Measurements from ENCODE around the gene RBM39.
A peak's percentile ranks its signal among the peaks of the same experiment; 100 is the strongest.
"Not testable (repeated sequence)": the region's sequence is repeated elsewhere in the genome, so short reads cannot be mapped to it uniquely, and the experiment has no call there.

Gene RBM39

DNA sequence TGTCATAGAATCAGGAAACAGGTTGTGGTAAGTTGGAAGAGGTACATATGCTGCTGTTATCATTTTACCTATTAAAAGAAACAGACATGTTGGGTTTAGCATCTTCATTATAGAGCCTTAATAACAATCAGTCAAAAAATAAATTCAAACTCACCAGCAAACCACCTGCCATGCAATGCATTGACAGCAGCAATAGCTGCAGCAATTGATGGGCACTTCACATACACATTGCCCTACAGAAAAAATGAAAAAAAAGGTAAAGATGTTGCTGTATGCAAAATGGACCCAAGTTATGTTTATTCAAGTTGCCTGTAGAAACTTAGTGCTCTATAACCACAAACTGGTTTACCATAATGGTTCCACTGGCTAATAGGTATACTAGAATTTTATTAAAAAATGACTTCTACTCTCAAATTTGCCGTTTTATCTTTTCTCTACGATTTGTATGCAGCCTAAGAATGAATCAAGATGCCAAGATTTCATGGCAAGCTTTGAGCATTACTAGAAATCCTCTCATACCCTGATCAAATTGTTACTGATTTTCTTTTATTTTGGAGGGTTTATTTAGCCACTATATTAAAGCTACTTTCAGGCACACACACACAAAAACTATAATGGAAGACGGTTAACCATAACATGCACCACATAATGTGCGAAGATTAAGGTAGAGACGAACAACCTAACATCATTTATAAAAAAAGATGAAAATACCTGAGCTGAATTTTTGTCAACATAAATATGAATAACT is 37.4 kb downstream of the RBM39 start:
- FAIRE-seq, result no peak

DNA sequence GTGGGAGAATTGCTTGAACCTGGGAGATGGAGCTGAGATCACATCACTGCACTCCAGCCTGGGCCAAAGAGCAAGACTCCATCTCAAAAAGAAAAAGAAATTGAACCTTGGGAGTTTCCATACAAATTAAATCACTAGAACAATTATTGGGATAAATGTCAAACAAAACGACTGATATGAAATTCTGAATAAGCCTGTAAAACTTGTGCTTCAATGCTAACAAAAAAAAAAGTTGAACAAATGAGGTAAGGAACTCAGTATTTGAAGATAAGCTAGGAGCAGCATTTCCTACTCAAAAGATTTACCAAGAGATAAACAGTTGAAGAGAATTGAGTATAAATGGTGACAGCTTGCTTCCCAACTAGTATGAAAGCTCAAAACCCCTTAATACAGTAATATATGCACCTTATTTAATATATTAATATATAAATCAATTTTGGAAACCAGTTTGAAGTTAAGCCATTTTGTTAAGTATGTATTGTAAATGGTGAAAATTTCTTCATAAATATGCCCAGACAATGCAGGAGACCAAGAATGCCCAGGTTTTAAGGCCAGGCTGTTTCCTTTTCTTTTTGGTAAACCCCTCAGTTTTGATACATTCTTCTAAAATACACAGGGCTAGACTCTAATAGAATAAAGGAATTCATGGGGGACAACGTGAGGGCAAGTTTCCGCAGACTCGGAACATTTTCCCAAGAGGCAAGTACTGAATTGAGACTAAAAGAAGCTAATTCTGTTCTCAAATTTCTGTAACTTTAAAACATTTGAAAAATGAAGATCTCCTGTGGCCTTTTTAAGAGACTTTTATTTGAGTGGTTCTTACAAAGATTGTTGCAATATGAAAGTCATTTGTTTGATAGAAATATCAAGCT is 39.0 kb downstream of the RBM39 start:
- FAIRE-seq, result no peak

DNA sequence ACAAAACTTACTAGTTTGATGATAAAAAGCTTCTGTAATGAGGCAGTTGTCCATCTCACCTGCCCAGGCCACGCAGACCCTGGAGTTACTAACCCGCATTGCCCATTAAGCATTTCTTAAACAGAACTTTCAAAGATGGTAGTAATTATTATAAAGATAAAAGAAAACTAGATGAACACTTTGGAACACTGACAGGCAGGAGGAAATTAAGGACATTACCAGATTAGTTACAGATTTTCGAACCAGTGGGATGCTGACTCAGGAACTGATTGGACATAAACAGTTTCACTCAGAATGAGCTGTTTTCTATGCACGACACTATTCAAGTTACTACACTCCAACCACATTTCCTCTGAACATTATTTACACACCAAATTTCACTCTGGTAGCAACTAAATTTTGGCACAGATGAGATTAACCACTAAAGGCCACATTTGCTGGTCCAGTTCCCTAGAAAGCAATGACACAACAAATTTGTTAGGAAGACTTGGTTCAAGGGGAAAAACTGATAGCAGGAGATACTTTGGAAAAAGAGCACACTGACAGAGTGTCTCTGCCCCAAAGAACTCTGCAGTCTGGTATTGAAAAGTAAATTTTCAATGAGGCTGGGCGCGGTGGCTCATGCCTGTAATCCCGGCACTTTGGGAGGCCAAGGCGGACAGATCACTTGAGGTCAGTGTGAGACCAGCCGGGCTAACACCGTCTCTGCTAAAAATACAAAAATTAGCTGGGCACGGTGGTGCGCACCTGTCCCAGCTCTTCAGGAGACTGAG is 39.8 kb downstream of the RBM39 start:
- FAIRE-seq, result no peak

DNA sequence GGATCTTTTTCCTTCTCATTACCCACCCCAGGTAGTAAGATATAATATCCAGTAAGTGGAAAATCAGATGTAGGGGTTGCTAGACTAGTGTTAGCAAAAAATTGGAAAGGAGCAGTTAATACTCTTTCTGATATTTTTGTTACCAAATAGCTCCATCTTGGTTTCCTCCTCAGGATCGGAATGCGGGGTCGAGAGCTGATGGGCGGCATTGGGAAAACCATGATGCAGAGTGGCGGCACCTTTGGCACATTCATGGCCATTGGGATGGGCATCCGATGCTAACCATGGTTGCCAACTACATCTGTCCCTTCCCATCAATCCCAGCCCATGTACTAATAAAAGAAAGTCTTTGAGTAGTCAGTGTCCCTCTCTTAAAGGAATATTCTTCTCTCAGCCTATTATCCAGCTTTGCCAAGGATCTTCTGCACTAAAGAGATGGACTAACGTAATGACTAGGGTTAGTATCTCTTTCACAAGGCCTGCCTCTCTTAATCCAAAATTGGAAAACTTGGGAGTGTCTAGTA is 41.4 kb downstream of the RBM39 start:
- no peak for FAIRE-seq

DNA sequence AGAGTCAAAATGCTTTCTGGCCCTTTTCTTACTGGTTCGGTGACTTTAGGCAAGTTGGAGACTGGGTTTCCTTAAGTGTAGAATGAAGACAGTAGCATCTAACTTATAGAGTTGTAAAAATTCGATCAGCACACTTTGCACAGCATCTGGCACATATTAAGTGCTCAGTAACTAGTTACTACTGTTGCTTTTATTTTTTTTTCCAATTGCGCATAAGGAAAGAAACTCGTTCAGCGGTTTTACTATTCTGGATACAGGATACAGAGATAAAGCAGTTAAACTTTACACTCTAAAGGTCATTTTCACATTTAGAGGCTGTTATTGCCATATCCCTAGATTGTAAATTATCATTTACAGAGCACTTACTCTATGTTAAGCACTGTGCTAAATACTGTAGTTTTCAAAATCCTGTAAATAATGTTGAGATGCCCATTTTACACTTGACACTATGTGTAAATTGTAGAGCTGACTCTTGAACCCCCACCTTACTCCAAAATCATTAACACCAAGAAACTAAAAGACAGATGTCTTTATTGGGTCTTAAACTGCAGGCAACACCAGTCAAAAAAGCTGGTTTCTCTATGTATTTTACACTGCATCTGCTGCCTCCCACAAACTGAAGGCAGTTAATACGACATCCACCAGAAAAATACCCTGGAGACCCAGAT is 42.0 kb downstream of the RBM39 start:
- FAIRE-seq, result no peak

DNA sequence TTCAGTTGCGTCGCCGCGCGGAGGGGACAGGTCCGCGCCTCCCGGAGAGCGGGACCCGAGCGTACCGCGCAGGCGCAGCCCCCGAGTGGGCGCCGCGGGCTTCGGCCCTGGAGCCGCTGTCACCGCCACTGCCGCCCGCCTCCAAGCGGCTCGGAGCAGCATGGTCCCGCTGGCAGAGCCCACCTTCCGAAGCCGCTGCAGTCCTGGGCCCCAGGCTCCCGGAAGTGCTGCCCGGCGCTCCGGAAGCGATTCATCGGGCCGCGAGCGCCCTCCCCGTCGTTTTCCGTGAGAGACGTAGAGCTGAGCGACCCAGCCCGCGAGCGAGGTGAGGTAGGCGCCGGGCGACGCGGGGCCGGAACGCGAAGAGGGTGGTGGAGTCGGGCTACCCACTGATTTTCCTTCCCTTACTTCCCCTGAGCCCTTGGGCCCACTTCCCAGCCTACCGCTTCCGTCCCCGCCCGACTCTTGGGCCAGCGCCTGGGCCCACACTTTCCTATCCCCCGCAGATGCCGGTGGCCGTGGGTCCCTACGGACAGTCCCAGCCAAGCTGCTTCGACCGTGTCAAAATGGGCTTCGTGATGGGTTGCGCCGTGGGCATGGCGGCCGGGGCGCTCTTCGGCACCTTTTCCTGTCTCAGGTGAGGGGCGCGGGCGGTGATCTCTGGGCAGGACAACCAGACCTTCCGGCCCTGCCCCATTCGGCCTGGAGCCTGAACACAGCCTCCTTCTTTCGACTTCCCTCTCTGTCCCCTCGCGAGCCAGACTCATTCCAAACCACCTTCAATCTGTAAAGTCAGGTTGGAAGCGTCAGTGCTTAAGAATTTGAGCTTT is 42.7 kb downstream of the RBM39 start, which contains the start of the genes NFS1 and ROMO1:
TSS of gene NFS1 (minus strand) at position 226 of the 830 bp plus-strand sequence. CDS start at position 162, 64 bp downstream.
TSS of gene ROMO1 (plus strand) at position 279 of the 830 bp plus-strand sequence. CDS start at position 507, 228 bp downstream.
- peak; percentile 62 for FAIRE-seq

DNA sequence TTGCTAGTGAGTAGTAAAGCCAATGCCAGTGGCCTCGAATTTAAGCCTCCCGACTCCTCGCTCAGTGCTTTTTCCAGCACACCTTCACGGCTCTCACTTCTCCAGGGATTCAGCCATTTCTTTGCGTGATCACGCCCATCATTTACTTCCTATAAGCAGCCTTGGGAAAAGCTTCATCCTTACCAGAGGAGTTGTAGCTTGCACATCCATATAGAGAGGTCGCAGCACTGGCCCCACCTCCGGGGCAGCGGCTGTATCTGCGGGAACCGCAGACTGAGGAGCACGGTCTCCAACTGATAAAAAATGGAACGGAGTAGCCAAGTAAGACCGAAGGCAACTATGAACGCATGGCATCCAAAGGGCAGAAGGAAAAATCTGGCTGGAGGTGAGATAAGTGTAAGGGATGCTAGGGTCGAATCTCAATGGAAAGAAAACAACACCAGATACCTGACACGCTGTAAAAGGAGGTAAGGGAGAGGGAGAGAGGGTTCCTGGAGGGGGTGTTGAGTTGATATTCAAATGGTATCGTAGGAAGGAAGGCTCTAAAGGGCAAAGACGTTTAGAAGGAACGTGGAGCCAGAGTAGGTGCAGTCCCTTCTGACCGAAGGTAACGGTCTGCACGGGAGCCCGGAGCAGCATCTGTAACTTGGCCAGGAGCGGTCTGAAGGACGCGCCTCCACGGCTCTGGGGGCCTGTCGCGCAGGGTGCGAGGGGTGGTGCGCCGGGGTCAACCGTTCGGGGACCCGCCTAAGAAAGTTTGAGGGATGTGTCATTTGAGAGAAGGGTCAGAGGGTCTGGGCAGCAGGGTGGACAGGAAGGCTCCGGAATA is 43.5 kb downstream of the RBM39 start:
- FAIRE-seq, result no peak

DNA sequence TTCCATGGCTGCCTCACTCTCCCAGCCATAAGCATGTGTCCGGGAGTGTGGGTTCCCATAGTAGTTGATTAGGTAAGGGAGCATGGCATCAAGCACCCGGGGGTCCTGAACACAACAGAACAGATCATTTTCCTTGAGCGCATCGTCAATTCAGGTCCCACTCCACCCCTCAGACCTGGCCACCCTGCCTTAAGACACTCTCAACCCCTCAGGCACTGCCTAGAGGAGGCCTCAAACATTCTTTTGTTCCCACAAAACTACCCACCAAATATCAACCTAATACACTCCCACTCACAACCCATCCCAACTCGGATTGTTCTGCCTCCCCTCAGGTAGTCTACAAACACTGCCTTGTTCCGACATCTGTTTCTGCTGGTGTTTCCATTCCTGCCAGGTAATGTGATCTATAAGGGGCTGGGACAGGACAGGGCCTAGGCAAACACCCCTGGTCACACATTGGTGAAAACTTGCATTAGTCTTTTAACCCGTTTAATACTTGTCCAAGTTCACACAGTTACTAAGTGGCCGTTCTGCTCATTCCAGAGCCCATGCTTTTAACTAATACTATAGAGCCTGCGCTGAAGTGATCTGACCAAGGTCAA is 44.3 kb downstream of the RBM39 start:
- no peak for FAIRE-seq

DNA sequence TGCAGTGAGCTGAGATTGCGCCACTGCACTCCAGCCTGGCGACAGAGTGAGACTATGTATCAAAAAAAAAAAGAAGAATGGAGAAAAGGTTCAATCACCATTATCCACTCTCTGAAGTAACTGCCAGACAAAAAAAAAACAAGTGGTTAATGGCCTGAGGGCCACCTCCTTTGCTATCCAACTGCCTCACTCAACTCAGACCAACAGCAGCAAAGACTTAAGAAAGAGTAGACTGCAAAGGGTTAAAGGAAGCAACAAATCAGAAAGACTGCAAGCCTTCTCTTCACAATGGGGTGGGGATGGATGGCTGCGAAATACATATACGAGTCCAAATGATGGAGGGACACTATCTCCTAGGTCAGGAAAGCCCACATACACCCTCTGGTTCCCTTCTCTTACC is 46.1 kb downstream of the RBM39 start:
- no peak for FAIRE-seq

DNA sequence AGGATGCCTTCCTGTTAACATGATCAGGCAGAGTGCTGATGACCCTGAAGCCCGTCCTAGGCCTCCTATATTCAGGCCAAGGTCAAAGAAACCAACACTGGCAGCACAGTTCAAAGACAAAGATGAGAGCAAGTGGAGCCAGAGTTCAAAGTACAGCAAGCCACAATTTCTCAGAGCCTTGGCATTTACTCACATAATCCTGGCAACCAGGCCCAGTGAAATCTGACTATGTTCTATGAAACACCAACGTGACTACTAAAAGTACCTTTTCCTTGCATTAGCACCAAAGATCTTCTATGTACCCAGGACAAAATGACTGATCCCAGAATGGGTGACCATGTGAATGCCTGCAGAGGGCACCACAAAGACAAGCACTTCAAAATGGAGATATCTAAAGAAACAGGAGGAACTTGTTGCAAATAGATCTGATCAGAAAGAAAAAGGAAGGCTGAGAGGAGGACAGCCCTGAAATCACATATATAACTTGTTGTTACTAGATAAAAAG is 46.8 kb downstream of the RBM39 start:
- FAIRE-seq, result no peak

DNA sequence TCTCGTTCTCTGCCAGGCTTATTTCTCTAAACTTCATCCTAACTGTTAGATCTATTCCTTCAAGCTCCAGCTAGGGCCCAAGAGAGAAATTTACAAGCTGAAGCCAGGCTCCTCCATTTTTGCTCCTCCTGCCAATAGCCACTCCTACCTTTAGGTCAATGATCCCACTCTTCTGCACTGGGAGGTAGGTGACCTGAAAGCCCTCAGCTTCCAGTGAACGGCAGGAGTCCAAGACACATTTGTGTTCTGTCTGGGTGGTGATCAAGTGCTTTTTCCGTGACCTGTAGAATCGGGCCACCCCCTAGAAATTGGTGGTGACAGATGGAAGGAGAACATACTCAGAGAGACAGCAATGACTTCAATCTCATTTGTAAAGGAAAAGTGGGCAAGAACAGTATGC is 51.8 kb downstream of the RBM39 start:
- no peak for FAIRE-seq

DNA sequence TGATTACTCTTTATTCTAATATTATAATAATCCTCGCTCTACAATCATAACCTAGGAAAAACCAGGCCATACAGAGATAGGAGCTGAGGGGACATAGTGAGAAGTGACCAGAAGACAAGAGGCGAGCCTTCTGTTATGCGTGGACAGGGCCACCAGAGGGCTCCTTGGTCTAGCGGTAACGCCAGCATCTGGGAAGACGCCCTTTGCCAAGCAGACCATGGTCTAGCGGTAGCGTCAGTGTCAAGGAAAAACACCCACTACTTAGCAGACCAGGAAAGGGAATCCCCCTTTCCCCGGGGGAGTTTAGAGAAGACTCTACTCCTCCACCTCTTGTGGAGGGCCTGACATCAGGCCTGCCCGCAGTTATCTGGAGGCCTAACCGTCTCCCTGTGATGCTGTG is 55.2 kb downstream of the RBM39 start:
- not testable (repeated sequence) for FAIRE-seq

DNA sequence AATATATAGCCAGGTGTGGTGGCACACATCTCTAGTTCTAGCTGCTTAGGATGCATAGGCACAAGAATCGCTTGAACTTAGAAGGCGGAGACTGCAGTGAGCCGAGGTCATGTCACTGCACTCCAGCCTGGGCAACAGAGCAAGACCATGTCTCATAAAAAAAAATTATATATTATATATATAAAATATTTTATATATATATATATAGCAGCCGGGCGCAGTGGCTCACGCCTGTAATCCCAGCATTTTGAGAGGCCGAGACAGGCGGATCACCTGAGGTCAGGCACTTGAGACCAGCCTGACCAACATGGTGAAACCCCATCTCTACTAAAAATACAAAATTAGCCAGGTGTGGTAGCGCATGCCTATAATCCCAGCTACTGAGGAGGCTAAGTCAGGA is 56.7 kb downstream of the RBM39 start:
- FAIRE-seq, result not testable (repeated sequence)

DNA sequence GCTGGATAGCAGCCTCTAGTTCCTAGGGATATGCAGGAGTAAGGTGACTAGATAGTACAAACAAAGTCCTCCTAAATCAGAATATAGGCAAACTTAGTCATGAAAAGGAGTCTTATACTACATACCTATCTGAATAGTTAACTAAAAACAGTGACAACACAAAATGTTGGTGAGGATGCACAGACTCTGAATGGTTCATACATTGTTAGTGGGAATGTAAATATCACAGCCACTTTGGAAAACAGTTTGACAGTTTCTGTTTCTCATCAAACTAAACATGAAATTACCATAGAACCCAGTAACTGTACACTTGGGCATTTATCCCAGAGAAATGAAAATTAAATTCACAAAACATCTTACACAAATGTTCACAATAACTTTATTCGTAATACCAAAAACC is 60.1 kb downstream of the RBM39 start:
- FAIRE-seq, result no peak

DNA sequence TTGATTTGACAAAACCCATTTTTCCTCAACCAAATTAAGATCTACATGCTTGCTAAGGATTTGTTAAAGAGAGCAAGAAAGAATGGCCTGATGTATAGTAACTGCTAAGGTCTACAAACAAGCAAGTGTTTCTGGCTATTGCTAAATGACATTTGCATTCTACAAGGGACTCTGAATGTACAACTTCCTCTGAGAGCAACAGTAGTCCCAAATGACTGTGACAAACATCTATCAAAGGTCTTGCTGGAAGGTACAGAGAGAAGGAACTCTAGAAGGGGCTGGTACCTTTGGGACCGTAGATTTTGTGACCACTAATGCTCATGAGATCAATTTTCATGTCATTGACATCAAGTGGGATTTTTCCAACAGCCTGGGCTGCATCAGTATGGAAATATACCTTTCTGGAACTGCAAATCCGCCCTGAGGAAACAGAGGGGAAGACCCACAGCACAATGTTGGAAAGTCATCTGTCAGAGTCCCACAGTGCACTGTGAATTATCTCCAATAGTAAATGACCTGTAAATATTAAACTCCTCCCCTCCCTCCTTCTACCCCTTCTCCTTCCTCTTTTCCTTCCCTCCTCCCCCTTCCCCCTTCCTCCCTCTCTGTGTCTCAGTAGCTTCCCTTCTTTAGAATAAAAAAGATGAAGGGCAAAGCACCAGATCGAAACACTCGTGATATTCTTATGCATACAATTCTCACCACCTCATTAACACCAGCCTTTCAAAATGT is 61.4 kb downstream of the RBM39 start:
- FAIRE-seq, result no peak

DNA sequence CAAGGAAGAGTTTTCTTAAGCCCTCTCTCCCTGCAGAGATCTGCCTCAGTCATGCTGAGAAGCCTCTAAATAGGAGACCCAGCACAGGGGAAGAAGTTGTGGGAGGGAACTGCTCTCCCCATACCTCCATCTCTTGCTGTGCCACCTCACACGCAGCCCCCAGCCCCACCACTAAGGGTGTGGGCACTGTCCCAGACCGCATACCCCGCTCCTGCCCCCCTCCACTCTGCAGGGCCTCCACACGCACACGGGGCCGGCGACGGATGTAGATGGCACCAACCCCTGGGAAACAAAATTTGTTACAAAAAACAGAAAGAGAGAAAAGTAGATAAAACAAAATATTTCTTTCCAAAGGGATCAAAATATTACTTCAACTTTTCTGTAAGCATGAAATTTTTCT is 67.1 kb downstream of the RBM39 start:
- FAIRE-seq, result no peak

DNA sequence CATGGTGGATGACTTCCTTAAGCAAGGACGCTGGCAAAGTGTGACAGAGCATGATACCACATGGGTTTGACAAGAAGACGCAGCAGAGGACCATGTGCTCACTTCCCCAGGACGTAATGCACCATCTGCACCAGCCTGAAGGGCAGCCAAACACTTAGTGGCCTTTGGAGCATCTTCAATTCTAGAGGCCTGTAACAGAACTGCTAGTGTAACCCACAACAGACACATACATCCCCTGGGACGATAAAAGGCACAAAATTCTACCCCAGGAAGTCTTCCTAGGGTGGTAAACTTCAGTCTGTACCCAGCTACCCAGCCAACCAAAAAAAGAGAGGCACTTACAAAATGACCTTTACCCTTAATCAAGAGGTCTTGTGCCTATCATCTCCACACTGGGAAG is 68.2 kb downstream of the RBM39 start:
- FAIRE-seq, result no peak

DNA sequence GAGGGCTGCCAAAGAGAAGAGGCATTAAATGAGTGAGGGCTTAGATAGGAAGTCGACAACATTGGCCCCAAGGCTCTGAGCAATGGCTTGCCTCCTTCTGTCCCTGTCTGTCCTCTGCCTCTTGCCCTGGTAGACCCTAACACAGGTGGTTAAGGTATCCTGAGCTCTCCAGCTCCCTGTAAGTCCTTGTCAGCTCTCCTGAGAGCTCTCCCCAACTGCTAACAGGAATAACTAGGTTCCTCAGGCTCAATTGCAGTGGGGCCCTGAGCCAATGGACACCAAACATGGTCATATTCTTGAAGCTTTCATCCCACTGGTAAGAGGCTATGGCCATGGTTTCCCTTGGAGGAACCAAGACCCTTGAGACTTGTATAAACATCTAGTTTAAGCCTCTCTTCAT is 72.4 kb downstream of the RBM39 start:
- no peak for FAIRE-seq

DNA sequence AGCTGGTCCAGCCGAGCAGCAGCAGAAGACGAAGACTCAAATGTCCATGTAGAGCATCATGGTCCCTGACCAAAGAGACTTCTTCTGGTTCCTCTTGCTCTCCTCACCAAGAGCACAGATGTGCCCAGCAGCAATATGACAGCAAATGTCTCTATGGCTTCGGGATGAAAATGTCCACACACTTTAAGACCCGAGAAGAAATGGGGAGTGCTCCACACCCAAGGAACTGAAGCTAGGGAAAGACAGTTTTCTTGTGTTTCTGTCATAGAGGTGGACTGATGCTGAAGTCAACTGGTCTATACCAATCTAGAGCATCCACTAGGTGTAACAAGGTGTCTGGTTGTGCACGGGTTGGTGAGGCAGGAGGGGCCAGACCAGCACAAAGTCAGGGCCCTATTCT is 72.8 kb downstream of the RBM39 start:
- no peak for FAIRE-seq

Measured in G401.6 (cell line).